Tibial artery (tissue), 4 donors: ENCODE data around the gene GNG7.
A peak's percentile ranks its signal among the peaks of the same experiment; 100 is the strongest.
"Not testable (repeated sequence)": the region's sequence is repeated elsewhere in the genome, so short reads cannot be mapped to it uniquely, and the experiment has no call there.

Source experiments
- DNase-seq, 2 donors: peaks; one replicate each; pipeline ENCODE4 v3.0.0-alpha.2; 2019
- H3K27ac ChIP-seq, 2 donors: fragments of 200-600 bp; sonication (generic) in 1 of 2; 1 replicate in 1 of 2; 2 replicates in 1 of 2; pipeline ENCODE4 v1.5.1; 2018 to 2019; ENCODE audit warnings: mild to moderate bottlenecking in 1 of 2
- H3K27me3 ChIP-seq, 2 donors: fragments of 200-600 bp; sonication (generic) in 1 of 2; one replicate each; pipeline versions ENCODE4 v1.5.1 to v1.6.0; 2016 to 2019
- H3K36me3 ChIP-seq, 3 donors: fragments of 200-600 bp; sonication (generic) in 2 of 3; one replicate each; pipeline ENCODE4 v1.5.1; 2016 to 2019; ENCODE audit warnings: mild to moderate bottlenecking in 2 of 3
- H3K4me1 ChIP-seq, 4 donors: fragments of 200-600 bp; sonication (generic) in 2 of 4; 1 replicate in 3 of 4; 2 replicates in 1 of 4; pipeline ENCODE4 v1.5.1; 2016 to 2019
- H3K4me3 ChIP-seq, 2 donors: fragments of 200-600 bp; sonication (generic) in 1 of 2; 1 replicate in 1 of 2; 2 replicates in 1 of 2; pipeline ENCODE4 v1.5.1; 2018 to 2019; ENCODE audit warnings: mild to moderate bottlenecking in 2 of 2
- H3K9me3 ChIP-seq, 3 donors: fragments of 200-600 bp; sonication (generic) in 1 of 3; one replicate each; pipeline ENCODE4 v1.5.1; 2016 to 2019
- CTCF ChIP-seq, 2 experiments: fragments of 200-600 bp in 1 of 2; fragments of 450-650 bp in 1 of 2; IDR thresholded peaks; one replicate each; pipeline ENCODE4 v1.5.1; 2017 to 2019; ENCODE audit warnings: antibody characterized with exemption in 2 of 2, mild to moderate bottlenecking in 1 of 2, moderate library complexity in 1 of 2
- intact Hi-C: fragments of 100-400 bp; cut with DNase I; formaldehyde crosslinking; loops from one replicate; pipeline ENCODE4 v1.15.0; 2023; ENCODE audit warnings: low total_unique reads

Gene GNG7

GRCh38 chr19:2494084-2494446, 208.4 kb downstream of the GNG7 start:
- H3K4me3 ChIP-seq: peak overlapping the region; percentile 46 to 56
- no peaks in the 10 kb centered on the region for H3K9me3 ChIP-seq
- intact Hi-C loops: loop anchor here (2.0 kb wide), 1 partner anchor 51 kb away; no protein-coding TSS in a partner anchor
- no peak for TF ChIP-seq CTCF (IDR thresholded peaks at IDR 0.05)
- H3K27ac ChIP-seq: peak overlapping the region; percentile 83 to 91
- H3K27me3 ChIP-seq: no peaks in the 10 kb centered on the region
- no peak for DNase-seq
- H3K36me3 ChIP-seq: no peaks in the 10 kb centered on the region
- H3K4me1 ChIP-seq: peaks cover 0 to 51% (median 37%) of the 10 kb centered on the region in 4 donors

- H3K27ac ChIP-seq, H3K36me3 ChIP-seq, H3K4me3 ChIP-seq, intact Hi-C loops, H3K27me3 ChIP-seq, H3K9me3 ChIP-seq, DNase-seq: not testable (repeated sequence)
- H3K4me1 ChIP-seq: peaks cover 0 to 57% (median 44%) of the 10 kb centered on the region in 4 donors
Observed at GRCh38 chr19:2493448-2493847, 209.0 kb downstream of the GNG7 start.

- Histone ChIP-seq H3K27ac (no peak overlapping the region), H3K36me3 (no peaks in the 10 kb centered on the region), H3K9me3 (no peaks in the 10 kb centered on the region), H3K27me3 (no peaks in the 10 kb centered on the region), H3K4me1 (peaks cover 0 to 63% (median 49%) of the 10 kb centered on the region in 4 donors), H3K4me3 (no peak overlapping the region)
- TF ChIP-seq CTCF (IDR thresholded peaks at IDR 0.05): no peak
- no peak for DNase-seq
- intact Hi-C loops: no loop called here
Observed at GRCh38 chr19:2492870-2493269, 209.6 kb downstream of the GNG7 start.

- Histone ChIP-seq H3K9me3 (no peaks in the 10 kb centered on the region), H3K4me3 (no peak overlapping the region), H3K4me1 (peaks cover 0 to 67% (median 49%) of the 10 kb centered on the region in 4 donors), H3K36me3 (no peaks in the 10 kb centered on the region), H3K27ac (no peak overlapping the region), H3K27me3 (no peaks in the 10 kb centered on the region)
- TF ChIP-seq CTCF (IDR thresholded peaks at IDR 0.05): no peak
- intact Hi-C loops: no loop called here
- no peak for DNase-seq
Observed at GRCh38 chr19:2491130-2491801, 211.2 kb downstream of the GNG7 start.

GRCh38 chr19:2490659-2491058, 211.8 kb downstream of the GNG7 start:
- intact Hi-C loops: no loop called here
- peaks cover 0 to 61% (median 44%) of the 10 kb centered on the region in 4 donors for H3K4me1 ChIP-seq
- DNase-seq: no peak
- no peak overlapping the region for H3K27ac ChIP-seq
- no peaks in the 10 kb centered on the region for H3K36me3 ChIP-seq
- no peak for TF ChIP-seq CTCF (IDR thresholded peaks at IDR 0.05)
- H3K27me3 ChIP-seq: no peaks in the 10 kb centered on the region
- no peaks in the 10 kb centered on the region for H3K9me3 ChIP-seq
- H3K4me3 ChIP-seq: no peak overlapping the region

- TF ChIP-seq CTCF (IDR thresholded peaks at IDR 0.05): peak in 1 of 2 experiments; percentile 20
- no peaks in the 10 kb centered on the region for H3K27me3 ChIP-seq
- H3K36me3 ChIP-seq: no peaks in the 10 kb centered on the region
- H3K27ac ChIP-seq: peak overlapping the region; percentile 60 to 64
- DNase-seq: peak in 1 of 2 donors; percentile 87
- no peaks in the 10 kb centered on the region for H3K9me3 ChIP-seq
- H3K4me1 ChIP-seq: peaks cover 0 to 48% (median 32%) of the 10 kb centered on the region in 4 donors
- H3K4me3 ChIP-seq: peak overlapping the region; percentile 51 to 64
- intact Hi-C loops: no loop called here
Observed at GRCh38 chr19:2488942-2489731, 213.4 kb downstream of the GNG7 start.
